Brain microvascular endothelial cell (primary cell): ENCODE measurements around the gene HAX1.
"Not testable (repeated sequence)": the region's sequence is repeated elsewhere in the genome, so short reads cannot be mapped to it uniquely, and the experiment has no call there.

Source experiments
- DNase-seq: peaks from one replicate; pipeline ENCODE4 v3.0.0-alpha.2; 2020
- H3K27ac ChIP-seq: fragments of 250-450 bp; sonication (Bioruptor Pico); 2 replicates; pipeline ENCODE4 v1.5.1; 2020; ENCODE audit warnings: mild to moderate bottlenecking, moderate library complexity
- H3K27me3 ChIP-seq: fragments of 250-450 bp; sonication (Bioruptor Pico); replicated peaks from 2 replicates; pipeline ENCODE4 v1.5.1; 2020; ENCODE audit warnings: mild to moderate bottlenecking
- H3K36me3 ChIP-seq: fragments of 250-450 bp; sonication (Bioruptor Pico); replicated peaks from 2 replicates; pipeline ENCODE4 v1.5.1; 2020; ENCODE audit warnings: mild to moderate bottlenecking
- H3K4me3 ChIP-seq: 2 replicates; pipeline ENCODE4 v1.5.1; 2011; ENCODE audit warnings: low read depth, mild to moderate bottlenecking, control low read depth, low read length, moderate library complexity
- in situ Hi-C: cut with HindIII; loops from 2 replicates; pipeline ENCODE4 v1.10.0; 2017; ENCODE audit warnings: low sequenced_read_pairs, low pct_ligation_motif_present
- TF ChIP-seq, protein P1 (sequence below): IDR thresholded peaks from 2 replicates; pipeline ENCODE4 v1.5.1; 2011; ENCODE audit warnings: low read depth, mild to moderate bottlenecking, moderate library complexity, low read length, control low read depth, inconsistent platforms; ENCODE audit errors: missing control alignments

The HAX1 gene

DNA sequence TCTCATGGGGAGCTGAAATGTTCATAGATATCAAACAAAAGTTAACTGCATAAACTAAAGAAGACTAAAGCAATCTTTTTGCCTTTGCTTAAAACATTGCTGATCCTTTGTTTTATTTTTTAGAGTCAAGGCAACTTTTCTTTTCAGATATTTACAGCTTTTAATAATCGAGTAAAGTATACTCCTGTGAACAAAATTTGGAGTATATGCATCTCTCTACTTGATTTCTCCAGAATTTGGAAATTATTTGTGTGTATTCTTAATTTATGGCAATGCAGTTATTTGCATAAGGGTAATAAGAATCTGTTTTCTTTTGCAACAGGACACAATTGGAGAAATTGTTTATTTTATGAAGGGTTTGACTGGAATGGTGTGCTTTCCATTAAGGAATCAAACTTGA, 44.3 kb downstream of the HAX1 start:
- in situ Hi-C loops: no loop called here
- TF ChIP-seq, protein P1, sequence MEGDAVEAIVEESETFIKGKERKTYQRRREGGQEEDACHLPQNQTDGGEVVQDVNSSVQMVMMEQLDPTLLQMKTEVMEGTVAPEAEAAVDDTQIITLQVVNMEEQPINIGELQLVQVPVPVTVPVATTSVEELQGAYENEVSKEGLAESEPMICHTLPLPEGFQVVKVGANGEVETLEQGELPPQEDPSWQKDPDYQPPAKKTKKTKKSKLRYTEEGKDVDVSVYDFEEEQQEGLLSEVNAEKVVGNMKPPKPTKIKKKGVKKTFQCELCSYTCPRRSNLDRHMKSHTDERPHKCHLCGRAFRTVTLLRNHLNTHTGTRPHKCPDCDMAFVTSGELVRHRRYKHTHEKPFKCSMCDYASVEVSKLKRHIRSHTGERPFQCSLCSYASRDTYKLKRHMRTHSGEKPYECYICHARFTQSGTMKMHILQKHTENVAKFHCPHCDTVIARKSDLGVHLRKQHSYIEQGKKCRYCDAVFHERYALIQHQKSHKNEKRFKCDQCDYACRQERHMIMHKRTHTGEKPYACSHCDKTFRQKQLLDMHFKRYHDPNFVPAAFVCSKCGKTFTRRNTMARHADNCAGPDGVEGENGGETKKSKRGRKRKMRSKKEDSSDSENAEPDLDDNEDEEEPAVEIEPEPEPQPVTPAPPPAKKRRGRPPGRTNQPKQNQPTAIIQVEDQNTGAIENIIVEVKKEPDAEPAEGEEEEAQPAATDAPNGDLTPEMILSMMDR: no peak

DNA sequence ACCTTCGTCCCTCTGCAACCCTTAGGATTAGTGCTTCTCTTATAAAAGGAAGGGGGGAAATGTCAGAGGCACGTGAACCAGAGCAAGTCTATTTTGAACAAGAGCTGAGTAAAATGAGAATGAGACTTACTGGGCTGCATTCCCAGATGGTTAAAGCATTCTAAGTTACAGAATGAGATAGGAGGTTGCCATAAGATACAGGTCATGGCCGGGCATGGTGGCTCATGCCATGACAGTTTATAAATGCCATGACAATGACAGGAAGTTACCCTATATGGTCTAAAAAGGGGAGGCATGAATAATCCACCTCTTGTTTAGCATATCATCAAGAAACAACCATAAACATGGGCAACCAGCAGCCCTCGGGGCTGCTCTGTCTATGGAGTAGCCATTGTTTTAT, 46.0 kb downstream of the HAX1 start:
- TF ChIP-seq, protein P1: no peak
- in situ Hi-C loops: no loop called here
- peaks cover 4% of the 10 kb centered on the region for H3K27me3 ChIP-seq
- H3K36me3 ChIP-seq: no peaks in the 10 kb centered on the region
- DNase-seq: no peak
- H3K4me3 ChIP-seq: no peak overlapping the region
- H3K27ac ChIP-seq: no peak overlapping the region

More for the DNA sequence above, 44.3 kb downstream of the HAX1 start:
- no peaks in the 10 kb centered on the region for H3K36me3 ChIP-seq
- H3K27me3 ChIP-seq: no peaks in the 10 kb centered on the region
- H3K27ac ChIP-seq: no peak overlapping the region
- no peak for DNase-seq
- no peak overlapping the region for H3K4me3 ChIP-seq

DNA sequence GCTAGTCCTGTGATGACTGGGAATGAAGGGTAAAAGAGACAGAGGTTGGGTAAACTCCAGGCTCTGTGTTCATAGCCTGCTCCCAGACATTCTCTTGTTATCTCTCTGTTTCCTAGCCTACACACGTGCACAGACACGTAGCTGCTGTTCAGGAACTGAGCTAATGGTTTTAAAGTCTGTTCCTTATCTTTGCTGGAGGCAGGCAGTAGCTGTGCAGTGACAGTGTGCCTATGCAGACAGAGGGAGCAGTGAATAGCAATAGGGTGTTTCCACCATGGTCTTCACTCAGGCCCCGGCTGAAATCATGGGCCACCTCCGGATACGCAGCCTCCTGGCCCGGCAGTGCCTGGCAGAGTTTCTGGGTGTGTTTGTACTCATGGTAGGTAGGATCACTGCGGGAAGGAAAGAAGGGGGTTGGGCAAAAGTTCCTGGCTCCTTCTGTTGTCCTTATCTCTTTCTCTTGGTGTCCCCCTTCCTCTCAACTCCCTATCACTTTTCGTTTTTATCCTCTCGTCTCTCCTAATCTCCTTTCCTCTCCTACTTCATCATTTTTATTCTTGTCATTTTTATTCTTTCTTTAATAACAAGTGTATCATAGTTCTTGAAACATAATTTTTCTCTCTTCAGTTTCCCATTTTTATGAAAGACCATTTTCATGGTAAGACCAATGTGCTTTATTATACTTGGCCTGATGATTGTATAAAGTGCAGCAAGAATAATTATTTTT, 48.6 kb downstream of the HAX1 start, which contains the start of gene AQP10:
Gene AQP10 (plus strand): TSS at position 212 of the 727 bp plus-strand sequence. CDS start 63 bp downstream, at position 275.
- DNase-seq: peak; percentile 51
- TF ChIP-seq, protein P1: no peak
- in situ Hi-C loops: no loop called here
- H3K36me3 ChIP-seq: no peaks in the 10 kb centered on the region
- no peak within 1 kb of the TSS for H3K27ac ChIP-seq
- peaks cover 7% of the 10 kb centered on the region for H3K27me3 ChIP-seq
- H3K4me3 ChIP-seq: no peak within 1 kb of the TSS

DNA sequence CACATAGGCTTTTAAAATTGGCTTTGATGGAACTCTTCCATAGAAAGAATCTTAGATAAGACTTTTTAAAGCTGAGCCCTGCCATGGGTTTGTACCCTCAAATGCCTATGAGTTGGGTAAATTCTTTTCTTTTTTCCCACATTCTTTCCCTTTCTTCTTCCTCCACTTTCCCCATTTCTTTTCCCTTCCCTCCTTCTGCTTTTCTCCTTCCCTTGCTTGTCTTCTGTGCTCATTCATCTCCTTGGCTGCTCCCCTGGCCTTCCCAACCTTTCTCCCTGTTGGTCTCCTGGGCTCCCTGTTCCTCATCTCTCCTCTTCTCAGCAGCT, 49.1 kb downstream of the HAX1 start:
- H3K27me3 ChIP-seq, in situ Hi-C loops, H3K27ac ChIP-seq: not testable (repeated sequence)

DNA sequence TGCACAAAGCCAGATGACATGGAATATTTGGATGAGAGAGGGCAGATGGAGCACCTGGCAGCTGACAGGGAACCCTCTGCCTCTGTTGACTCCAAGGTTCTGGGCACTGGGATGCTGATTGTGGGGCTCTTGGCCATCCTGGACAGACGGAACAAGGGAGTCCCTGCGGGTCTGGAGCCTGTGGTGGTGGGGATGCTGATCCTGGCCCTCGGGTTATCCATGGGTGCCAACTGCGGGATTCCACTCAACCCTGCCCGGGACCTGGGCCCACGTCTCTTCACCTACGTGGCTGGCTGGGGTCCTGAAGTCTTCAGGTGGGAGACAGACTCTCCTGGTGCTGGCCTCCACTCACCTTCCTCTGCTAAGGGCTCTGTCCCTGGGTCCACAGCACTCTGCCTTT, 51.1 kb downstream of the HAX1 start:
- in situ Hi-C loops: no loop called here
- TF ChIP-seq, protein P1: no peak
- H3K27me3 ChIP-seq: peaks cover 7% of the 10 kb centered on the region

More for the DNA sequence above, 49.1 kb downstream of the HAX1 start:
- not testable (repeated sequence) for H3K36me3 ChIP-seq, DNase-seq, H3K4me3 ChIP-seq

DNA sequence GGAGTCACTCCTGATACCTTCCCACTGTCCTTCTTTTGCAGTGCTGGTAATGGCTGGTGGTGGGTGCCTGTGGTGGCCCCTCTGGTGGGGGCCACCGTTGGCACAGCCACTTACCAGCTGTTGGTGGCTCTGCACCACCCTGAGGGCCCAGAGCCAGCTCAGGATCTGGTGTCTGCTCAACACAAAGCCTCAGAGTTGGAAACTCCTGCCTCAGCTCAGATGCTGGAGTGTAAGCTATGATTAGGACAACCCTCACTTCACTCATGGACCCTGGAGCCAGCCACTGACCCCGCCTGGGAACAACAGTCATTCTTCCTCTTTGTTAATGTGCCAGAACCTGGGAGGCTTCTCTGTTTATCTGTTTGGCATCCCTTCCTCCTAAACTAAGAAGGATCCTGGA, 51.8 kb downstream of the HAX1 start:
- TF ChIP-seq, protein P1: no peak
- in situ Hi-C loops: no loop called here
- no peak for DNase-seq
- peaks cover 7% of the 10 kb centered on the region for H3K27me3 ChIP-seq
- no peaks in the 10 kb centered on the region for H3K36me3 ChIP-seq
- peak overlapping the region; percentile 83 for H3K4me3 ChIP-seq
- no peak overlapping the region for H3K27ac ChIP-seq

More for the DNA sequence above, 51.1 kb downstream of the HAX1 start:
- Histone ChIP-seq H3K36me3 (no peaks in the 10 kb centered on the region), H3K4me3 (no peak overlapping the region), H3K27ac (no peak overlapping the region)
- no peak for DNase-seq
